Measurements from ENCODE around the gene CRIP3.

Gene CRIP3

DNA sequence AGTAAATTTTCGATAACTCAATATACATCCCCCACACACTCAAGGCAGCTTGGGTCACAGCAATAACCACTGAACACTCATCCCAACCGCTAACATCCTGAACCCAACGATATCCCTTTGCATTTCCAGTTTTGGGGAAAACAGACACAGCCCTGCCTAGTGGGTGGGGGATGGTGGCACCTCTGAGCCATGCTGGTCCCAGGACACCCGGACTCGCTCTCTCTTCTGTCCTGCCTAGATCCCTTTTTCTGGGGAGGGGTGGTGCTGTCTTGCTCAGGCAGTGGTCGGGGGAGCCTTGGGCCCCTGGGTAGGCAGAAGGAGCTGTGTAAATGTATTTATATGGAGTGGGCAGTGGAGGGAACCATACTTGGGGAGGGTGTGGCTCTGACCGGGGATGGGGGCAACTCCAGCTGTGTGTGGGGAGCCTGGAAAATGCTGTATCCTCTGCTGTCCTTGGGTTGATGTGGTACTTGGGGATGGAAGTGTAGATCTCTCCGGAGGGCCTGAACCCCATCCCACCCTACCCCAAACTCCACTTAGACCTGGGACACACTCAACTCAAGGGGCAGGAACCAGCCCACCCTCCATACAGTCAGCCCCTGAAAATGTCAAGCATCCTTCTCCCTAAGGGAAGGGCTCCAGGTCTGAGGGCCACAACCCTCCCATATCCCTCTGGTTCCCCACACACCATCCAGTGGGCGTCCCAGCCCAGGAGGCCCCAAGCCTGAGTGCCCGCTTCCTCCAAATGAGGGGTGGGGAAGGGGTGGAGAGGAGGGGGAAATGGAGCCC is 34.3 kb downstream of the CRIP3 start:
- no peak for DNase-seq (ENCODE audit: low read depth in 2 of 2)
- TF ChIP-seq, protein P1, sequence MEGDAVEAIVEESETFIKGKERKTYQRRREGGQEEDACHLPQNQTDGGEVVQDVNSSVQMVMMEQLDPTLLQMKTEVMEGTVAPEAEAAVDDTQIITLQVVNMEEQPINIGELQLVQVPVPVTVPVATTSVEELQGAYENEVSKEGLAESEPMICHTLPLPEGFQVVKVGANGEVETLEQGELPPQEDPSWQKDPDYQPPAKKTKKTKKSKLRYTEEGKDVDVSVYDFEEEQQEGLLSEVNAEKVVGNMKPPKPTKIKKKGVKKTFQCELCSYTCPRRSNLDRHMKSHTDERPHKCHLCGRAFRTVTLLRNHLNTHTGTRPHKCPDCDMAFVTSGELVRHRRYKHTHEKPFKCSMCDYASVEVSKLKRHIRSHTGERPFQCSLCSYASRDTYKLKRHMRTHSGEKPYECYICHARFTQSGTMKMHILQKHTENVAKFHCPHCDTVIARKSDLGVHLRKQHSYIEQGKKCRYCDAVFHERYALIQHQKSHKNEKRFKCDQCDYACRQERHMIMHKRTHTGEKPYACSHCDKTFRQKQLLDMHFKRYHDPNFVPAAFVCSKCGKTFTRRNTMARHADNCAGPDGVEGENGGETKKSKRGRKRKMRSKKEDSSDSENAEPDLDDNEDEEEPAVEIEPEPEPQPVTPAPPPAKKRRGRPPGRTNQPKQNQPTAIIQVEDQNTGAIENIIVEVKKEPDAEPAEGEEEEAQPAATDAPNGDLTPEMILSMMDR (IDR thresholded peaks at IDR 0.05; ENCODE audit: low read depth, low read length), result no peak

DNA sequence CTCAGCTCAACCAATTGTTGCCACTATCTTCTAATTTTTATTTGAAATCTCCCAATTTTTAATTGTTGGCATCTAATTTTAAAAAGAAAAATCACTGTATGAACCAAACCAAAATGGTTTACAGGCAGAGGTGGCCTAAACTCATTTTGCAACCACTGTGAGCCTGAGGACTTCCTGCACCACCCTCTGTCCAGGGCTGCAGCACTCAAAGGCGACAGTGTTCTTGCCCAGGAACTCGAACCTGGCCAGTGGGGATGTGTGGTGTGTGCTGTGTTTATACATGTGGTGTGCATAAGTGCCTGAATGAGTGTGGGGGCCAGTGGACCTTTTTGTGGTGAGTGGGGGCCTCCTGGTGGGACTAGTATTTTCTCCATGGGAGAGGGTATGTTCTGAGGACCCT is 34.9 kb downstream of the CRIP3 start:
- TF ChIP-seq, protein P1 (IDR thresholded peaks at IDR 0.05; ENCODE audit: low read depth, low read length), result no peak
- H3K4me3 ChIP-seq (replicated peaks in 1 of 2; ENCODE audit: low read depth in 2 of 2, low read length in 2 of 2), result no peak overlapping the region
- no peak for DNase-seq (ENCODE audit: low read depth in 2 of 2)

More for the DNA sequence above, 34.3 kb downstream of the CRIP3 start:
- no peak overlapping the region for H3K4me3 ChIP-seq (replicated peaks in 1 of 2; ENCODE audit: low read depth in 2 of 2, low read length in 2 of 2)

DNA sequence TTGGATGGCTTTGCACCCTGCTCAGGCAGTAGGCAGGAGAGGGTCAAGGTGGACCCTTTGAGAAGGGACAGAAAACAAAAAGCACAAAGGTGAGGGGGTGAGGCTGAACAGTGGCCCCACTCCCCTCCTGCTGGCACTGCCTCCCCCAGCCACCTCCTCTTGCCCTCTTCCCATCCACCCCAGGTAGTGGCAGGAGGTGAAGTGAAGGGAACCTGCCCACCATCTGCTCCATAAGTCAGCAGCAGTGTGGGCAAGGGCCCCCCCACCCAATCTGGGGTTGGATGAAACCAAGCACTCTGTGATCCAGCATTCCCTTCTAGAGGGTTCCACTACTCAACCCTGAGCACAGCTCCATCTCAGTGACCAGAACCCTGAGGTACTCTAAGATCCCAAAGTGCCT is 36.7 kb downstream of the CRIP3 start:
- DNase-seq (ENCODE audit: low read depth in 2 of 2), result no peak
- TF ChIP-seq, protein P1 (IDR thresholded peaks at IDR 0.05; ENCODE audit: low read depth, low read length), result no peak
- H3K4me3 ChIP-seq (replicated peaks in 1 of 2; ENCODE audit: low read depth in 2 of 2, low read length in 2 of 2), result no peak overlapping the region

DNA sequence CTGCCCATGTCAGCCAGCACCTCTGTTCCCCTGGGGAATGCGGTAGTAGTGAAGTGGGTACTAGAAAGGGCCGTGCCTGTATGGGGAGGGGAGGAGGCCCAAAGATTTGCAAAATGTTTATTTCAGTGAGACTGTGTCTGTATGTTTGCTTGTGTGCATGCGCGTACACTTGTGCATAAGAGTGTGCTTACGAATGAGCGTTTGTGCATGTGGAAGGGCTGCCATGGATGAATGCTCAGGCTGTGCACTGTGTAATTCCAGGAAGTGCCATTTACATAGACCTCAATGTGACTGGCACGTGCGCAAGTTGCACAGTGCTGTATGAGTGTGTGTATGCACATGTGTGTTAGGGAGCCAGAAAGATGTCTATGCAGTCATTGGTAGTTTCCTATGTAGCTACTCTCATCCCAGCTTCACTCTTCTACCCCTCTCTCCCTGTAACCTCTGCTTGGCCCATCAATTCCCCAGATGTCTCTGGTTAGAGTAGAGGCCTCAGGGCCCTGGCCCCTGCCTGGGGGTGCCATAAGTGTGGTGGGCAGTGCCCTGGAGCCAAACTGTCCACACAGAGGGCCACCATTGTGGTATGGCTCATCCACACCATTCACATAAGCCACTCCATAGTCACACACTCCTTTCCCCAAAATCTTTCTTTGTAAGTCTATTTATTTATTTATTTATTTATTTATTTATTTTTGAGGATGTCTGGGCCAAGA is 37.4 kb downstream of the CRIP3 start:
- no peak overlapping the region for H3K4me3 ChIP-seq (replicated peaks in 1 of 2; ENCODE audit: low read depth in 2 of 2, low read length in 2 of 2)
- TF ChIP-seq, protein P1 (IDR thresholded peaks at IDR 0.05; ENCODE audit: low read depth, low read length), result no peak
- no peak for DNase-seq (ENCODE audit: low read depth in 2 of 2)

DNA sequence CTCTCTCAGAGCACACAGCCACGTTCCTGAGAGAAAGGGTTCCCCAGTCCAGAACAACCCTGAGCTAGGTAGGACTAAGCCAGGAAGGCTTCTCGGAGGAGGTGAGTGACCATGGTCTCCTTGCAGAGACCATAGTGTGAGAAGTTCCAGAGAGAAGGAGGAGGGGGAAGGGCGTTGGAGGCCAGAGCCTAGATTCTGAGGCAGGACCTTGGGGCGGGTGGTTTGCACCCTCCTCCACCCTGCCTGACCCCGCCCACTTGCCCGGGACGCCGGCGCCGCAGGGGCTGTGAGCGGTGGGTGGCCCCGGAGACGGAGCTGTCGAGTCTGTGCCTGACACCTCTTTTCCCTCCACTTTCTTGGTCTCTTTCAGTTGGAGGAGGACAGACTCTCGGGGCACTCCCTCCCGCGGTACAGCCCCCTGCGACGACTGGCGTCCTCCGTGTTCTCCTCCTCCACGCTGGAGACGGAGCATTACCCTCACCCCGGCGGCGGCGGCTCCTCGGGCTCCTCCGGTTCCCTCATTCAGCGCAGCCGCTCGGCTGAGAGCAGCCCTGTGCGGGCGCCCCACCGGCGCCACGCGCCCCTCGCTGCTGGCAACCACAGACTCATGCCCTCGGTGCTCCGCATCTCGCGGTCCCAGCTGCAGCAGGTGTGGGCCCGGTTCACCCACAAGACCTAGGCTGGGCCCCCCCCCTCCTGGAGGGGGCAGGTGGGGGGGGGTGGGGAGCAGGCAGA is 39.2 kb downstream of the CRIP3 start:
- TF ChIP-seq, protein P1 (IDR thresholded peaks at IDR 0.05; ENCODE audit: low read depth, low read length), result no peak
- H3K4me3 ChIP-seq (replicated peaks in 1 of 2; ENCODE audit: low read depth in 2 of 2, low read length in 2 of 2), result peak overlapping the region; percentile 16 to 21
- no peak for DNase-seq (ENCODE audit: low read depth in 2 of 2)

DNA sequence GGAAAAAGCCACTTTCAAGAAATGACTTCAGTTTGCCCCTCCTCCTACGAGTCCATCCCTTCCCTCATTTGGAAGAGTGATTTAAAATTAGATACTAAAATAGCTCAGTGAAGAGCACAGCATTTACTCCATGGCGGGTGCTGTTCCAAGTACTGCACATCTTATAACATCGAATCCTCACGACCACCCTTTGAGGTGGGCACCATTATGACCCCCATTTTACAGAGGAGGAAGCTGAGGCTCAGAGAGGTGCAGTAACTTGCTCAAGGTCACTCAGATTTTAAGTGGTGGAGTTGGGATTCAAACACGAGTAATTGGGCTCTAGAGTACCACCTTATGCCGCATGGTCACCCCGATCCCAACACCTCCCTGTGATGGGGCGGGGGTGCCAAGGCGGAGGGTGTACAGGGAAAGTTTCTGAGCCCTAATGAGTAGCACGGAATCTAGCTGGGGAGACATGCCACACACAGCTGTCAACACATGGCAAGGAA is 39.8 kb downstream of the CRIP3 start:
- TF ChIP-seq, protein P1 (IDR thresholded peaks at IDR 0.05; ENCODE audit: low read depth, low read length), result no peak
- no peak overlapping the region for H3K4me3 ChIP-seq (replicated peaks in 1 of 2; ENCODE audit: low read depth in 2 of 2, low read length in 2 of 2)
- DNase-seq (ENCODE audit: low read depth in 2 of 2), result no peak
